BLaER1 (cell line): Measurements from ENCODE around the gene SGSM1.

Experiments
- H3K27ac ChIP-seq: shearing (Covaris generic); formaldehyde crosslinking; 2 replicates; pipeline ENCODE4 v1.8.1; 2022
- H3K27me3 ChIP-seq: shearing (Covaris generic); formaldehyde crosslinking; 2 replicates; pipeline ENCODE4 v1.8.1; 2022
- H3K36me3 ChIP-seq: shearing (Covaris generic); formaldehyde crosslinking; 2 replicates; pipeline ENCODE4 v1.8.1; 2022
- H3K4me1 ChIP-seq: shearing (Covaris generic); formaldehyde crosslinking; 2 replicates; pipeline ENCODE4 v1.8.1; 2022
- H3K4me2 ChIP-seq: shearing (Covaris generic); formaldehyde crosslinking; 2 replicates; pipeline ENCODE4 v1.8.1; 2022
- H3K4me3 ChIP-seq: shearing (Covaris generic); formaldehyde crosslinking; 2 replicates; pipeline ENCODE4 v1.8.1; 2022
- H3K9ac ChIP-seq: shearing (Covaris generic); formaldehyde crosslinking; 2 replicates; pipeline ENCODE4 v1.8.1; 2022
- H3K9me3 ChIP-seq: shearing (Covaris generic); formaldehyde crosslinking; 2 replicates; pipeline ENCODE4 v1.8.1; 2022
- H4K20me1 ChIP-seq: shearing (Covaris generic); formaldehyde crosslinking; 2 replicates; pipeline ENCODE4 v1.8.1; 2022
- Cebpa-rat ChIP-seq: shearing (Covaris generic); IDR thresholded peaks from 2 replicates; pipeline ENCODE4 v1.8.1; 2022

Gene SGSM1

GRCh38 chr22:24868979-24869378, 63.0 kb downstream of the SGSM1 start:
- H3K9ac ChIP-seq, result no peak overlapping the region
- H3K4me1 ChIP-seq, result no peaks in the 10 kb centered on the region
- TF ChIP-seq Cebpa-rat, result no peak
- no peak overlapping the region for H3K4me3 ChIP-seq
- H4K20me1 ChIP-seq, result no peaks in the 10 kb centered on the region
- H3K36me3 ChIP-seq, result no peaks in the 10 kb centered on the region
- H3K9me3 ChIP-seq, result no peaks in the 10 kb centered on the region
- no peak overlapping the region for H3K27ac ChIP-seq
- H3K4me2 ChIP-seq, result no peak overlapping the region
- H3K27me3 ChIP-seq, result no peaks in the 10 kb centered on the region

DNA sequence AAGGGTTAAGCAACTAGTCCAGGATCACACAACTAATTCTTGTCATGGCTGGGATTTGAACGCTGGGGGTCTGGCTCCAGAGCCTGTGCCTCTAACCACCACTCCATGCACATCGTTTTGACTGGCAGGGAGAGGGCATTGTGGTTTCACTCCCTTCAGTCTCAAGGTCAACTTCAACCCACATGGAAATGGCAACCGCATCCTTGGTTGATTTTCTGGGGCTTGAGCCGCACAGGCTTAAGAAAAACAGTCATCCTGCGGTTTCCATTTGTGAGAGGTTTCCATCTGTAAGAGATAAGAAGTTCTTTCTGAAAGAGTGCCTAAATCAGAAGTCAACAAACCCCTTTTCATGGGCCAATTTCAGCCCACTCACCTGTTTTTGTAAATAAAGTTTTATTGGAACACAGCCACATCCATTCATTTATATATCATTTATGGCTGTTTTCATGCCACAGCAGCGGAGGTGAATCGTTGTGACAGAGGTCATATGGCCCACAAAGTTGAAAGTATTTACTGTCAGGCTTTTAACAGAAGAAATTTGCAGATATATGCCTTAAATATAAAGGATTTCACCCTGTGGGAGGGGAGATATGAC, 65.7 kb downstream of the SGSM1 start:
- H3K27ac ChIP-seq, result no peak overlapping the region
- H3K4me3 ChIP-seq, result no peak overlapping the region
- no peak for TF ChIP-seq Cebpa-rat
- no peaks in the 10 kb centered on the region for H3K9me3 ChIP-seq
- H4K20me1 ChIP-seq, result no peaks in the 10 kb centered on the region
- no peak overlapping the region for H3K4me2 ChIP-seq
- H3K27me3 ChIP-seq, result no peaks in the 10 kb centered on the region
- no peak overlapping the region for H3K9ac ChIP-seq
- H3K36me3 ChIP-seq, result no peaks in the 10 kb centered on the region
- H3K4me1 ChIP-seq, result no peaks in the 10 kb centered on the region

GRCh38 chr22:24873226-24873625, 67.2 kb downstream of the SGSM1 start:
- H3K9ac ChIP-seq, result no peak overlapping the region
- H3K36me3 ChIP-seq, result no peaks in the 10 kb centered on the region
- H3K4me2 ChIP-seq, result no peak overlapping the region
- TF ChIP-seq Cebpa-rat, result no peak
- no peaks in the 10 kb centered on the region for H4K20me1 ChIP-seq
- no peak overlapping the region for H3K4me3 ChIP-seq
- no peak overlapping the region for H3K27ac ChIP-seq
- no peaks in the 10 kb centered on the region for H3K27me3 ChIP-seq
- H3K4me1 ChIP-seq, result no peaks in the 10 kb centered on the region
- no peaks in the 10 kb centered on the region for H3K9me3 ChIP-seq

DNA sequence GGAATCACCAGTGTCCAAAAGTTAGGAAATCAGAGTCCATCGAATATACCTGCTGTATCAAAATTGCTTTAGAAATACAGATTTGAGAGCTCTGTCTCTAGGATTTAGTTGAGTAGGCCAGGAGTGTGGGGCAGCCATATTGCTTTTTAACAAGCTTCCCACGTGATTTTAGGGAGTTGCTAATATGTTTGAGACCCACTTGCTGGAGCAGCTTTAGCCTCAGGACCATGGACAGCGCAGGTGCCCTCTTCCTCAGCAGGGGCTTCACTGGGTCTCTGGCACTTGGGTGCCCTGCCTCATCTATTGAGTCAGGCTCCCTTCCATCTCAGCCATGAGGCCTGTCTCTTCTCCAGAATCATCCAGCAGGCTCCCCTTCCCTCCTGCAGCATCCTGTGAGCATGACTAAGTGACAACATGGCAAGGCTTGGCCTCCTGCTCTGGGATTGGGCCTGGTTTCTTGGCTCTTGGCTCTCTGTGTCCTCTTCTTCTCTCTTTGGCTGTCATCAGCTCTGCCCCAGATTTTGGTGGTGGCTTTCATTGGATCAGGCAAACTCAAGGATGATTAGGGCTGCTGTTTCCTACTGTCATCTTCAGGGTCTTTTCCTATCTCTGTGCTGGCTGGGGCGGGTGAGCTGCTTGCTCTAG, 70.0 kb downstream of the SGSM1 start:
- Histone ChIP-seq H3K4me3 (no peak overlapping the region), H3K9ac (no peak overlapping the region), H3K4me2 (no peak overlapping the region), H3K27ac (no peak overlapping the region), H4K20me1 (no peaks in the 10 kb centered on the region), H3K27me3 (no peaks in the 10 kb centered on the region), H3K4me1 (peaks cover 9% of the 10 kb centered on the region; the same call in 1 of the 2 replicates), H3K36me3 (no peaks in the 10 kb centered on the region), H3K9me3 (no peaks in the 10 kb centered on the region)
- no peak for TF ChIP-seq Cebpa-rat

DNA sequence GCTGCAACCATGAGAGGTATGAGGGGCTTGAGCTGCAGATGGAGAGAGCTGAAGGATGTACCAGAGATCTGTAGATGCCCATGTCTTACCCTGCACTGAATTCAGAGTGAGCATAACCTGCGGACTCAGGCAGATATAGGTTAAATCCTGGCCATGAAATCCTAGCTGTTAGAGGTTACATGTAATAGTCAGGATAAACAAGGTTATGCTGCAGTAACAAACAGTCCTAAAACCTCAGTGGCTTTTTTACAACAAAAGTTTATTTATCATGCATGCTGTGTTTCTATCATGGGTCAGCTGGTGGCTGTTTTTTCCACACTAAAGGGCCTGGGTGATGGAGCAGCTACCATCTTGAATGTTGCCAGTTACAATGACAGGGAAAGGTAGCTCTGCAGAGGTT, 70.7 kb downstream of the SGSM1 start:
- Histone ChIP-seq H3K4me2 (no peak overlapping the region), H3K9me3 (no peaks in the 10 kb centered on the region), H4K20me1 (no peaks in the 10 kb centered on the region), H3K27ac (no peak overlapping the region), H3K4me3 (no peak overlapping the region), H3K9ac (no peak overlapping the region), H3K4me1 (peaks cover 9% of the 10 kb centered on the region; the same call in 1 of the 2 replicates), H3K36me3 (no peaks in the 10 kb centered on the region), H3K27me3 (no peaks in the 10 kb centered on the region)
- no peak for TF ChIP-seq Cebpa-rat

- Histone ChIP-seq H3K27me3 (no peaks in the 10 kb centered on the region), H3K27ac (no peak overlapping the region), H3K9me3 (no peaks in the 10 kb centered on the region), H3K4me3 (no peak overlapping the region), H3K36me3 (no peaks in the 10 kb centered on the region), H4K20me1 (no peaks in the 10 kb centered on the region), H3K4me1 (peaks cover 9% of the 10 kb centered on the region; the same call in 1 of the 2 replicates), H3K4me2 (no peak overlapping the region), H3K9ac (no peak overlapping the region)
- TF ChIP-seq Cebpa-rat, result no peak
Measured at GRCh38 chr22:24878969-24879368, 73.0 kb downstream of the SGSM1 start.

GRCh38 chr22:24883432-24883831, 77.4 kb downstream of the SGSM1 start:
- Histone ChIP-seq H3K4me1 (peaks cover 7% of the 10 kb centered on the region; the same call in 1 of the 2 replicates), H3K4me2 (no peak overlapping the region), H3K9ac (no peak overlapping the region), H3K27ac (no peak overlapping the region), H3K36me3 (no peaks in the 10 kb centered on the region), H3K9me3 (no peaks in the 10 kb centered on the region), H4K20me1 (no peaks in the 10 kb centered on the region), H3K4me3 (no peak overlapping the region), H3K27me3 (no peaks in the 10 kb centered on the region)
- no peak for TF ChIP-seq Cebpa-rat

GRCh38 chr22:24887260-24887659, 81.2 kb downstream of the SGSM1 start:
- Histone ChIP-seq H3K27ac (no peak overlapping the region), H3K9me3 (no peaks in the 10 kb centered on the region), H3K4me1 (peaks cover 12% of the 10 kb centered on the region), H4K20me1 (no peaks in the 10 kb centered on the region), H3K4me3 (no peak overlapping the region), H3K4me2 (no peak overlapping the region), H3K9ac (no peak overlapping the region), H3K36me3 (no peaks in the 10 kb centered on the region), H3K27me3 (no peaks in the 10 kb centered on the region)
- TF ChIP-seq Cebpa-rat, result no peak

DNA sequence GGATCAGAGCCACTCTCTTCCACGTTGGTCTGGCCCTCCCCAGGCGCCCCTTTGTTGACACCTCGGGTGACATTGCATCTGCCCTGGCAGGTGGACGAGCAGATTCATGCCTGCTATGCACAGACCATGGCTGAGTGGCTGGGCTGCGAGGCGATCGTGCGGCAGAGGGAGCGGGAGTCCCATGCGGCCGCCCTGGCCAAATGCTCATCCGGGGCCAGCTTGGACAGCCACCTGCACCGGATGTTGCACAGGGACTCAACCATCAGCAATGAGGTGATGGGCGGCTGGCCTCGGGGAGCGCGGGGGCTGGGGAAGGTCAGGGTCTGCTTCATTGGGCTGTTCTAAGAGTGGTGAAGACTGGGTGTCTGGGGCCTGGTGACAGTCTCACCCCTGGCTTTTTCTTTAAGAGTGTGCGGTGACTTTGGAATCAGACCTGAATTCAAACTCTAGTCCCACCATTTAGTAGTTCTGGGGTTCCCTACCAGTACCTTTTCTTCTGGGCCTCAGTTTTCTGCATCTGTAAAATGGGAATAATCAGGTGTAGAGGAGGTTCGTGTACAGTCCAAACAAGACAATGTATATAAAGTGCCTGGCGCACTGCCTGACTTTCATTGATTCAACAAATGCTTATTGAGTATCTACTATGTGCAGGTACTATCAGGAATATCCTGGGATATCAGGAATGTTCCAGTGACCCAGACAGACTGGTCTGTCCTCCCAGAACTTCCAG, 87.5 kb downstream of the SGSM1 start:
- Histone ChIP-seq H3K9ac (no peak overlapping the region), H3K9me3 (no peaks in the 10 kb centered on the region), H3K4me3 (no peak overlapping the region; the same call in 1 of the 2 replicates), H3K27me3 (no peaks in the 10 kb centered on the region), H3K4me1 (peaks cover 45% of the 10 kb centered on the region), H3K4me2 (peak overlapping the region; percentile 41), H3K27ac (peak overlapping the region; percentile 61; the same call in 1 of the 2 replicates), H4K20me1 (no peaks in the 10 kb centered on the region), H3K36me3 (no peaks in the 10 kb centered on the region)
- no peak for TF ChIP-seq Cebpa-rat
